Trophoblast cell (in vitro differentiated cells and primary cell): ENCODE data around the gene AKAP8.
"Not testable (repeated sequence)": the region's sequence is repeated elsewhere in the genome, so short reads cannot be mapped to it uniquely, and the experiment has no call there.

ENCODE experiments used
- DNase-seq, 2 donors: peaks; one replicate each; pipeline ENCODE4 v3.0.0-alpha.2; 2016
- H2AFZ ChIP-seq: 2 replicates; pipeline ENCODE4 v1.6.1; 2013; ENCODE audit warnings: low read length, moderate library complexity, mild to moderate bottlenecking; ENCODE audit not compliant: insufficient read depth, poor library complexity
- H2AK5ac ChIP-seq: 2 replicates; pipeline ENCODE4 v1.6.1; 2013; ENCODE audit warnings: mild to moderate bottlenecking, low read length
- H2BK120ac ChIP-seq: 2 replicates; pipeline ENCODE4 v1.6.1; 2013; ENCODE audit warnings: low read length, mild to moderate bottlenecking, moderate library complexity; ENCODE audit not compliant: insufficient read depth, poor library complexity
- H2BK12ac ChIP-seq: 2 replicates; pipeline ENCODE4 v1.6.1; 2013; ENCODE audit warnings: mild to moderate bottlenecking, low read length, moderate library complexity
- H2BK5ac ChIP-seq: 2 replicates; pipeline ENCODE4 v1.6.1; 2013; ENCODE audit warnings: low read length, low read depth, moderate library complexity, mild to moderate bottlenecking; ENCODE audit not compliant: poor library complexity
- H3K14ac ChIP-seq: 2 replicates; pipeline ENCODE4 v1.6.1; 2013; ENCODE audit warnings: mild to moderate bottlenecking, low read length
- H3K18ac ChIP-seq: 2 replicates; pipeline ENCODE4 v1.6.1; 2013; ENCODE audit warnings: mild to moderate bottlenecking, low read length
- H3K23ac ChIP-seq: 2 replicates; pipeline ENCODE4 v1.6.1; 2013; ENCODE audit warnings: low read length
- H3K27ac ChIP-seq: 2 replicates; pipeline ENCODE4 v1.5.1; 2013; ENCODE audit warnings: low read depth, mild to moderate bottlenecking, inconsistent platforms, low read length, moderate library complexity
- H3K27me3 ChIP-seq: 2 replicates; pipeline ENCODE4 v1.6.1; 2013; ENCODE audit warnings: inconsistent platforms, mild to moderate bottlenecking, low read length, moderate library complexity; ENCODE audit not compliant: insufficient read depth
- H3K36me3 ChIP-seq, 2 experiments: 1 replicate in 1 of 2; 2 replicates in 1 of 2; pipeline ENCODE4 v1.6.1; 2013; ENCODE audit warnings: low read length in 2 of 2, mild to moderate bottlenecking in 2 of 2, moderate library complexity in 1 of 2; ENCODE audit not compliant: insufficient read depth in 2 of 2, control insufficient read depth in 1 of 2
- H3K4ac ChIP-seq: 2 replicates; pipeline ENCODE4 v1.6.1; 2013; ENCODE audit warnings: low read depth, mild to moderate bottlenecking, low read length, moderate library complexity
- H3K4me1 ChIP-seq, 2 experiments: 1 replicate in 1 of 2; 2 replicates in 1 of 2; pipeline ENCODE4 v1.6.1; 2013; ENCODE audit warnings: low read length in 2 of 2, mild to moderate bottlenecking in 2 of 2, moderate library complexity in 1 of 2; ENCODE audit not compliant: insufficient read depth in 2 of 2, control insufficient read depth in 1 of 2
- H3K4me2 ChIP-seq: 2 replicates; pipeline ENCODE4 v1.6.1; 2013; ENCODE audit warnings: inconsistent platforms, mild to moderate bottlenecking, low read length, moderate library complexity
- H3K4me3 ChIP-seq: 2 replicates; pipeline ENCODE4 v1.5.1; 2013; ENCODE audit warnings: mild to moderate bottlenecking, low read depth, low read length, inconsistent platforms
- H3K79me1 ChIP-seq: one replicate; pipeline ENCODE4 v1.6.1; 2013; ENCODE audit warnings: low read length
- H3K79me2 ChIP-seq: 2 replicates; pipeline ENCODE4 v1.6.1; 2013; ENCODE audit warnings: low read length, mild to moderate bottlenecking; ENCODE audit not compliant: control insufficient read depth, insufficient read depth, poor library complexity
- H3K9ac ChIP-seq: 2 replicates; pipeline ENCODE4 v1.6.1; 2013; ENCODE audit warnings: mild to moderate bottlenecking, low read length
- H3K9me3 ChIP-seq: 2 replicates; pipeline ENCODE4 v1.6.1; 2013; ENCODE audit warnings: low read depth, mild to moderate bottlenecking, control low read depth, inconsistent platforms, low read length; ENCODE audit not compliant: insufficient read depth
- H4K12ac ChIP-seq: 2 replicates; pipeline ENCODE4 v1.6.1; 2013; ENCODE audit warnings: low read depth, mild to moderate bottlenecking, low read length, moderate library complexity
- H4K8ac ChIP-seq: 2 replicates; pipeline ENCODE4 v1.6.1; 2013; ENCODE audit warnings: low read depth, mild to moderate bottlenecking, low read length, moderate library complexity
- H4K91ac ChIP-seq: one replicate; pipeline ENCODE4 v1.6.1; 2013; ENCODE audit warnings: low read depth, mild to moderate bottlenecking, low read length, moderate library complexity
- WGBS: extraction: QIAGEN DNeasy Blood & Tissue Kit; methylation state at CpG from one replicate; pipeline ENCODE4 v1.1.7; 2013; ENCODE audit warnings: missing lambda C conversion rate; ENCODE audit not compliant: insufficient read length, insufficient coverage; ENCODE audit errors: extremely low coverage; 5-methylcytosine and 5-hydroxymethylcytosine counted together

Gene AKAP8

GRCh38 chr19:15396436-15396835 lies 16.8 kb upstream of the AKAP8 start:
- no peaks in the 10 kb centered on the region for H3K9me3 ChIP-seq
- no peaks in the 10 kb centered on the region for H3K79me2 ChIP-seq
- no peak overlapping the region for H3K18ac ChIP-seq
- H2BK5ac ChIP-seq: no peak overlapping the region
- H4K12ac ChIP-seq: no peak overlapping the region
- no peak overlapping the region for H3K14ac ChIP-seq
- no peaks in the 10 kb centered on the region for H3K27me3 ChIP-seq
- H3K79me1 ChIP-seq: no peaks in the 10 kb centered on the region
- no peak overlapping the region for H2AK5ac ChIP-seq
- H4K8ac ChIP-seq: no peak overlapping the region
- no peak overlapping the region for H4K91ac ChIP-seq
- H3K36me3 ChIP-seq: peaks cover 64 to 69% of the 10 kb centered on the region in 2 experiments
- H3K4me2 ChIP-seq: no peak overlapping the region
- no peak overlapping the region for H3K9ac ChIP-seq
- no peak overlapping the region for H2AFZ ChIP-seq
- H3K23ac ChIP-seq: no peak overlapping the region
- no peak overlapping the region for H3K4ac ChIP-seq
- no CpG with 5 or more reads among the region's 3 CpGs for WGBS
- H2BK120ac ChIP-seq: no peak overlapping the region
- H2BK12ac ChIP-seq: no peak overlapping the region
- no peak for DNase-seq
- H3K27ac ChIP-seq: no peak overlapping the region
- H3K4me3 ChIP-seq: no peak overlapping the region
- no peaks in the 10 kb centered on the region for H3K4me1 ChIP-seq

- peaks cover 53 to 57% of the 10 kb centered on the region in 2 experiments for H3K36me3 ChIP-seq
- not testable (repeated sequence) for H3K4me2 ChIP-seq, H3K27ac ChIP-seq, H3K4me1 ChIP-seq, DNase-seq, H4K8ac ChIP-seq, H2BK5ac ChIP-seq, H2AFZ ChIP-seq, H2BK12ac ChIP-seq, H3K9ac ChIP-seq, H3K9me3 ChIP-seq, H3K14ac ChIP-seq, H4K12ac ChIP-seq, H3K4ac ChIP-seq, H2AK5ac ChIP-seq, H3K4me3 ChIP-seq, H3K23ac ChIP-seq, H3K79me2 ChIP-seq, H3K27me3 ChIP-seq, H3K79me1 ChIP-seq, H3K18ac ChIP-seq, H2BK120ac ChIP-seq, H4K91ac ChIP-seq
- no CpG with 5 or more reads among the region's 17 CpGs for WGBS
Measured at GRCh38 chr19:15395251-15395650, 15.7 kb upstream of the AKAP8 start.

- no peaks in the 10 kb centered on the region for H3K79me1 ChIP-seq
- no peak overlapping the region for H4K12ac ChIP-seq
- no peaks in the 10 kb centered on the region for H3K9me3 ChIP-seq
- no peak overlapping the region for H2BK5ac ChIP-seq
- no peak overlapping the region for H3K23ac ChIP-seq
- H2BK12ac ChIP-seq: no peak overlapping the region
- DNase-seq: no peak
- H3K9ac ChIP-seq: no peak overlapping the region
- H3K14ac ChIP-seq: no peak overlapping the region
- H3K27me3 ChIP-seq: no peaks in the 10 kb centered on the region
- no peaks in the 10 kb centered on the region for H3K79me2 ChIP-seq
- H3K27ac ChIP-seq: no peak overlapping the region
- no peak overlapping the region for H3K18ac ChIP-seq
- H3K36me3 ChIP-seq: peaks cover 47 to 53% of the 10 kb centered on the region in 2 experiments
- no peak overlapping the region for H3K4me2 ChIP-seq
- no peak overlapping the region for H2BK120ac ChIP-seq
- no peak overlapping the region for H3K4me3 ChIP-seq
- no peak overlapping the region for H3K4ac ChIP-seq
- no peaks in the 10 kb centered on the region for H3K4me1 ChIP-seq
- no peak overlapping the region for H4K8ac ChIP-seq
- WGBS: no CpG with 5 or more reads among the region's 5 CpGs
- H2AK5ac ChIP-seq: no peak overlapping the region
- H4K91ac ChIP-seq: no peak overlapping the region
- H2AFZ ChIP-seq: no peak overlapping the region
Measured at GRCh38 chr19:15394426-15394825, 14.8 kb upstream of the AKAP8 start.

GRCh38 chr19:15393963-15394362 lies 14.4 kb upstream of the AKAP8 start:
- Histone ChIP-seq H2BK120ac (no peak overlapping the region), H3K18ac (no peak overlapping the region), H3K27ac (no peak overlapping the region), H2AK5ac (no peak overlapping the region), H3K23ac (no peak overlapping the region), H2BK5ac (no peak overlapping the region), H3K4ac (no peak overlapping the region), H3K79me1 (no peaks in the 10 kb centered on the region), H3K14ac (no peak overlapping the region), H4K91ac (no peak overlapping the region), H4K8ac (no peak overlapping the region), H3K4me3 (no peak overlapping the region), H3K4me1 (no peaks in the 10 kb centered on the region), H3K27me3 (no peaks in the 10 kb centered on the region), H3K9ac (no peak overlapping the region), H3K79me2 (no peaks in the 10 kb centered on the region), H2AFZ (no peak overlapping the region), H3K36me3 (peaks cover 43 to 48% of the 10 kb centered on the region in 2 experiments), H3K9me3 (no peaks in the 10 kb centered on the region), H2BK12ac (no peak overlapping the region), H3K4me2 (no peak overlapping the region), H4K12ac (no peak overlapping the region)
- DNase-seq: no peak
